HepG2 (cell line): ENCODE measurements around the gene ANKRD65.

ENCODE experiments used
- CTCF ChIP-seq: sonication (generic); formaldehyde crosslinking; IDR thresholded peaks from 2 replicates; pipeline ENCODE4 v1.5.0; 2020; ENCODE audit warnings: mild to moderate bottlenecking, missing genetic modification reagents, moderate library complexity
- EZH2 ChIP-seq: conservative IDR thresholded peaks from 2 replicates; pipeline ENCODE4 v1.6.1; 2012; ENCODE audit warnings: mild to moderate bottlenecking, low read depth, low read length, moderate library complexity
- NR2F2 ChIP-seq: IDR thresholded peaks from 2 replicates; pipeline ENCODE4 v1.6.1; 2012; ENCODE audit warnings: low read depth, inconsistent platforms, borderline replicate concordance
- POLR2A ChIP-seq, 2 experiments: IDR thresholded peaks; 2 replicates each; pipeline ENCODE4 v1.6.1; 2011; ENCODE audit warnings: low read depth in 2 of 2, low read length in 2 of 2, mild to moderate bottlenecking in 1 of 2, moderate library complexity in 1 of 2; ENCODE audit not compliant: insufficient read depth in 1 of 2
- RAD21 ChIP-seq: fragments of 450-650 bp; formaldehyde crosslinking; IDR thresholded peaks from 2 replicates; pipeline ENCODE4 v1.5.0; 2020; ENCODE audit warnings: mild to moderate bottlenecking
- TAF1 ChIP-seq: sonication (generic); formaldehyde crosslinking; IDR thresholded peaks from 2 replicates; pipeline ENCODE4 v1.4.0; 2020; ENCODE audit warnings: missing genetic modification reagents
- TCF7 ChIP-seq: sonication (generic); IDR thresholded peaks from 2 replicates; pipeline ENCODE4 v1.6.1; 2016; ENCODE audit warnings: antibody characterized with exemption, low read depth
- ZNF660 ChIP-seq: sonication (generic); formaldehyde crosslinking; IDR thresholded peaks from 2 replicates; pipeline ENCODE4 v1.5.1; 2020; ENCODE audit warnings: mild to moderate bottlenecking, low read depth, missing genetic modification reagents, borderline replicate concordance
- TF ChIP-seq, protein P1 (sequence below), 2 experiments: IDR thresholded peaks; 2 replicates each; pipeline ENCODE4 v1.6.1; 2011 to 2012; ENCODE audit warnings: low read length in 2 of 2, borderline replicate concordance in 1 of 2, low read depth in 1 of 2, mild to moderate bottlenecking in 1 of 2, moderate library complexity in 1 of 2

GRCh38 chr1:1437033-1437903 lies 16.2 kb upstream of the ANKRD65 start:
- TF ChIP-seq EZH2, result no peak
- TF ChIP-seq TAF1 (CRISPR knock-in tag), result no peak
- no peak for TF ChIP-seq NR2F2
- TF ChIP-seq POLR2A (IDR thresholded peaks at IDR 0.05; ENCODE audit: insufficient read depth in 1 of 2, low read depth in 2 of 2, low read length in 2 of 2), result no peak
- no peak for TF ChIP-seq ZNF660 (CRISPR knock-in tag)
- TF ChIP-seq CTCF (CRISPR knock-in tag), result no peak
- TF ChIP-seq TCF7, result no peak
- no peak for TF ChIP-seq RAD21 (CRISPR knock-in tag)
- TF ChIP-seq, protein P1, sequence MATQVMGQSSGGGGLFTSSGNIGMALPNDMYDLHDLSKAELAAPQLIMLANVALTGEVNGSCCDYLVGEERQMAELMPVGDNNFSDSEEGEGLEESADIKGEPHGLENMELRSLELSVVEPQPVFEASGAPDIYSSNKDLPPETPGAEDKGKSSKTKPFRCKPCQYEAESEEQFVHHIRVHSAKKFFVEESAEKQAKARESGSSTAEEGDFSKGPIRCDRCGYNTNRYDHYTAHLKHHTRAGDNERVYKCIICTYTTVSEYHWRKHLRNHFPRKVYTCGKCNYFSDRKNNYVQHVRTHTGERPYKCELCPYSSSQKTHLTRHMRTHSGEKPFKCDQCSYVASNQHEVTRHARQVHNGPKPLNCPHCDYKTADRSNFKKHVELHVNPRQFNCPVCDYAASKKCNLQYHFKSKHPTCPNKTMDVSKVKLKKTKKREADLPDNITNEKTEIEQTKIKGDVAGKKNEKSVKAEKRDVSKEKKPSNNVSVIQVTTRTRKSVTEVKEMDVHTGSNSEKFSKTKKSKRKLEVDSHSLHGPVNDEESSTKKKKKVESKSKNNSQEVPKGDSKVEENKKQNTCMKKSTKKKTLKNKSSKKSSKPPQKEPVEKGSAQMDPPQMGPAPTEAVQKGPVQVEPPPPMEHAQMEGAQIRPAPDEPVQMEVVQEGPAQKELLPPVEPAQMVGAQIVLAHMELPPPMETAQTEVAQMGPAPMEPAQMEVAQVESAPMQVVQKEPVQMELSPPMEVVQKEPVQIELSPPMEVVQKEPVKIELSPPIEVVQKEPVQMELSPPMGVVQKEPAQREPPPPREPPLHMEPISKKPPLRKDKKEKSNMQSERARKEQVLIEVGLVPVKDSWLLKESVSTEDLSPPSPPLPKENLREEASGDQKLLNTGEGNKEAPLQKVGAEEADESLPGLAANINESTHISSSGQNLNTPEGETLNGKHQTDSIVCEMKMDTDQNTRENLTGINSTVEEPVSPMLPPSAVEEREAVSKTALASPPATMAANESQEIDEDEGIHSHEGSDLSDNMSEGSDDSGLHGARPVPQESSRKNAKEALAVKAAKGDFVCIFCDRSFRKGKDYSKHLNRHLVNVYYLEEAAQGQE (IDR thresholded peaks at IDR 0.05; ENCODE audit: borderline replicate concordance in 1 of 2, low read depth in 1 of 2, low read length in 2 of 2), result no peak
